Nephron (organoid): ENCODE results near the gene GPSM1.
A peak's percentile ranks its signal among the peaks of the same experiment; 100 is the strongest.

ENCODE experiments used
- H3K27ac Mint-ChIP-seq, 3 experiments: 2 replicates each; pipeline ENCODE4 v1.8.0; 2020; ENCODE audit warnings: mixed read lengths in 3 of 3, mild to moderate bottlenecking in 2 of 3, moderate library complexity in 1 of 3
- H3K27me3 Mint-ChIP-seq: 2 replicates; pipeline ENCODE4 v1.8.0; 2021; ENCODE audit warnings: low read depth, mild to moderate bottlenecking, moderate library complexity, mixed read lengths
- H3K36me3 Mint-ChIP-seq: 2 replicates; pipeline ENCODE4 v1.8.0; 2020; ENCODE audit warnings: low read depth, mixed read lengths
- H3K4me1 Mint-ChIP-seq: 2 replicates; pipeline ENCODE4 v1.8.0; 2020; ENCODE audit warnings: mixed read lengths
- H3K4me3 Mint-ChIP-seq, 3 experiments: 2 replicates each; pipeline ENCODE4 v1.8.0; 2020; ENCODE audit warnings: mild to moderate bottlenecking in 3 of 3, mixed read lengths in 3 of 3, moderate library complexity in 2 of 3
- H3K9me3 Mint-ChIP-seq: 2 replicates; pipeline ENCODE4 v1.8.0; 2020; ENCODE audit warnings: mixed read lengths
- CTCF ChIP-seq, 3 experiments: fragments of 200-600 bp; sonication (generic); IDR thresholded peaks; one replicate each; pipeline ENCODE4 v1.5.0; 2021; ENCODE audit warnings: antibody characterized with exemption in 3 of 3; ENCODE audit not compliant: unreplicated experiment in 3 of 3

GPSM1 gene

GRCh38 chr9:136340356-136341041 is 13.2 kb downstream of the GPSM1 start:
- no peaks in the 10 kb centered on the region for H3K9me3 Mint-ChIP-seq
- peaks cover 11% of the 10 kb centered on the region for H3K4me1 Mint-ChIP-seq
- no peaks in the 10 kb centered on the region for H3K27me3 Mint-ChIP-seq
- H3K4me3 Mint-ChIP-seq: no peak overlapping the region
- no peak overlapping the region for H3K27ac Mint-ChIP-seq
- no peak for TF ChIP-seq CTCF (IDR thresholded peaks at IDR 0.05; ENCODE audit: unreplicated experiment in 3 of 3)
- peaks cover 7% of the 10 kb centered on the region for H3K36me3 Mint-ChIP-seq

- peaks cover 11% of the 10 kb centered on the region for H3K4me1 Mint-ChIP-seq
- H3K27me3 Mint-ChIP-seq: no peaks in the 10 kb centered on the region
- TF ChIP-seq CTCF (IDR thresholded peaks at IDR 0.05; ENCODE audit: unreplicated experiment in 3 of 3): no peak
These were observed 13.8 kb downstream of the GPSM1 start for GRCh38 chr9:136341042-136341655.

GRCh38 chr9:136341769-136342168 is 14.4 kb downstream of the GPSM1 start:
- peak overlapping the region in 1 of 3 experiments; percentile 56 for H3K4me3 Mint-ChIP-seq
- no peaks in the 10 kb centered on the region for H3K27me3 Mint-ChIP-seq

More at GRCh38 chr9:136341042-136341655, 13.8 kb downstream of the GPSM1 start:
- Mint-ChIP-seq H3K9me3 (no peaks in the 10 kb centered on the region), H3K4me3 (no peak overlapping the region), H3K27ac (no peak overlapping the region), H3K36me3 (peaks cover 7% of the 10 kb centered on the region)

GRCh38 chr9:136342181-136343120 is 15.1 kb downstream of the GPSM1 start:
- no peaks in the 10 kb centered on the region for H3K27me3 Mint-ChIP-seq
- H3K4me1 Mint-ChIP-seq: peaks cover 11% of the 10 kb centered on the region
- peak overlapping the region in 2 of 3 experiments; percentile 75 to 86 for H3K27ac Mint-ChIP-seq
- no peaks in the 10 kb centered on the region for H3K9me3 Mint-ChIP-seq
- no peak for TF ChIP-seq CTCF (IDR thresholded peaks at IDR 0.05; ENCODE audit: unreplicated experiment in 3 of 3)
- peaks cover 7% of the 10 kb centered on the region for H3K36me3 Mint-ChIP-seq
- H3K4me3 Mint-ChIP-seq: peak overlapping the region; percentile 66 to 78 (median 70)

More at GRCh38 chr9:136341769-136342168, 14.4 kb downstream of the GPSM1 start:
- peaks cover 7% of the 10 kb centered on the region for H3K36me3 Mint-ChIP-seq
- peaks cover 11% of the 10 kb centered on the region for H3K4me1 Mint-ChIP-seq
- H3K27ac Mint-ChIP-seq: no peak overlapping the region
- no peaks in the 10 kb centered on the region for H3K9me3 Mint-ChIP-seq
- no peak for TF ChIP-seq CTCF (IDR thresholded peaks at IDR 0.05; ENCODE audit: unreplicated experiment in 3 of 3)

- peaks cover 7% of the 10 kb centered on the region for H3K36me3 Mint-ChIP-seq
- H3K9me3 Mint-ChIP-seq: no peaks in the 10 kb centered on the region
- peaks cover 11% of the 10 kb centered on the region for H3K4me1 Mint-ChIP-seq
- TF ChIP-seq CTCF (IDR thresholded peaks at IDR 0.05; ENCODE audit: unreplicated experiment in 3 of 3): no peak
- H3K27ac Mint-ChIP-seq: peak overlapping the region in 2 of 3 experiments; percentile 75 to 86
- peak overlapping the region in 2 of 3 experiments; percentile 70 to 78 for H3K4me3 Mint-ChIP-seq
- no peaks in the 10 kb centered on the region for H3K27me3 Mint-ChIP-seq
These were observed 16.0 kb downstream of the GPSM1 start for GRCh38 chr9:136343121-136343883.
